ENCODE results near the gene TMSB10.
A peak's percentile ranks its signal among the peaks of the same experiment; 100 is the strongest.

Gene TMSB10

GRCh38 chr2:84879584-84880394, 25.7 kb upstream of the TMSB10 start:
- Histone ChIP-seq H3K27me3 (ENCODE audit: control insufficient read depth in 1 of 2, insufficient read depth in 2 of 2, low read length in 2 of 2) (peaks cover 3 to 5% of the 10 kb centered on the region in 2 donors), H3K36me3 (ENCODE audit: control insufficient read depth in 1 of 2, insufficient read depth in 2 of 2, low read length in 2 of 2) (no peaks in the 10 kb centered on the region), H3K9me3 (ENCODE audit: control insufficient read depth in 1 of 2, low read length in 2 of 2) (no peaks in the 10 kb centered on the region), H3K27ac (ENCODE audit: low read depth, low read length) (no peak overlapping the region), H3K9ac (ENCODE audit: low read depth in 1 of 2, low read length in 2 of 2) (peak overlapping the region; percentile 63 to 73), H3K4me3 (ENCODE audit: low read depth in 1 of 2, low read length in 2 of 2) (peak overlapping the region; percentile 77 to 84), H3K4me1 (ENCODE audit: control insufficient read depth in 1 of 2, insufficient read depth in 2 of 2, low read length in 2 of 2) (peaks cover 14 to 15% of the 10 kb centered on the region in 2 donors)

DNA sequence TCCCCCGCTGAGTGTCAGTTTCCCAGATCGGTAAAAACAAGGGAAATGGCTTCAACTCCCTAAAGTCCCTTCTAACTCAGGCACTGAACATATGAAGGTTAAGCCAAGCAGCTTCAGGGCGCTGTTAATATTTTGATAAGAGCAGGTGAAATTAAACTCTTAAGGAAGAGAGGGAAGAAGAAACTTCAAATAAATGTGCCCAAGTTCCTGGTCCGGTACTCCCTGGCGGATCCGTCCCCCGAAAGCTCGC, 25.1 kb upstream of the TMSB10 start:
- Histone ChIP-seq H3K36me3 (ENCODE audit: control insufficient read depth in 1 of 2, insufficient read depth in 2 of 2, low read length in 2 of 2) (no peaks in the 10 kb centered on the region), H3K27ac (ENCODE audit: low read depth, low read length) (no peak overlapping the region), H3K9ac (ENCODE audit: low read depth in 1 of 2, low read length in 2 of 2) (peak overlapping the region; percentile 63 to 73), H3K27me3 (ENCODE audit: control insufficient read depth in 1 of 2, insufficient read depth in 2 of 2, low read length in 2 of 2) (peaks cover 3 to 5% of the 10 kb centered on the region in 2 donors), H3K4me3 (ENCODE audit: low read depth in 1 of 2, low read length in 2 of 2) (peak overlapping the region; percentile 77 to 84), H3K9me3 (ENCODE audit: control insufficient read depth in 1 of 2, low read length in 2 of 2) (no peaks in the 10 kb centered on the region), H3K4me1 (ENCODE audit: control insufficient read depth in 1 of 2, insufficient read depth in 2 of 2, low read length in 2 of 2) (peaks cover 14 to 15% of the 10 kb centered on the region in 2 donors)

DNA sequence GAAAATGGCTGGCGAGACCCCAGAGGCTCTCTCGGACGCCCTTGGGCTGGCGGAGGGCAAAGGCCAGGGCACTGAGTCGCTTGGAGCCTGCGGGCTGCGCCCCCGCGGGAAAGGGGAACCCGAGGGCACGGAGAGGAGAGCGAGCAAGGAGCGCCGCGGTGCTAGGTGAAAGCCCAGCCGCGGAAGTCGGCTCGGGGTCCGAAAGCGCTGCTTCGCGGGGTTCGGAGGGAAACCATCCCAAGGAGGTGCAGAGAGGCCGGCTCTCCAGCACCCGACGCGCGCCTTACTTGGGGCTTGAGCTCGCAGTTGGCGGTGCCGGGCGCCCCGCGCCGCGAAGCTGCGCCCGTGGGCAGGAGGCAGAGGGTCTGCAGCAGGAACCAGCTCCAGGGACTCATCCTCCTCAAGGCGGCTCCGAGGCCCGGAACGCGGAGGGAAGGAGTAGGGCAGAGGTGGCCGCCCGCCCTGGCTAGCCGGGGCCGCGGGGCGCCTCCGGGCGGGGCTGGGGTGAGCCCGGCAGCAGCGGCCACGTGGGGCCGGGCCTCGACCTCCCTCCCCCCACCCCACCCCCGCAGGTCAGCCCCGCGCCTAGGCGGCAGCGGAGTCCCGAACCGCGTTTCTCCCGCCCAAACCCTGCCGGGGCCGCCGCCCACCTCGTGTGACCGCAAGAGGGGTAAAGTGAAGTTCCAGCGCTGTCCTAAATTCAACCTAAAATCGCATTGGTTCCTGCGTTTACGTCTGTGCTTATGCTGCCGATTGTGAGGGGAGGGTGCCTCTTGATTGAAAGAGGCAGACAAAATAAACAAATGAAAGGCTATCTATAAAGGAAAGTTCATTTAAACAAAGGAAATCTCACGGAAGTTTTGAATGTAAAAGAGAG, 24.6 kb upstream of the TMSB10 start, which contains the start of gene TRABD2A:
Gene TRABD2A, minus strand, starts transcription at position 440 of the 877 bp plus-strand sequence. Its CDS starts 45 bp downstream, at position 395.
- H3K27ac ChIP-seq (ENCODE audit: low read depth, low read length), result no peak within 1 kb of the TSS
- H3K9me3 ChIP-seq (ENCODE audit: control insufficient read depth in 1 of 2, low read length in 2 of 2), result no peaks in the 10 kb centered on the region
- peaks cover 3 to 5% of the 10 kb centered on the region in 2 donors for H3K27me3 ChIP-seq (ENCODE audit: control insufficient read depth in 1 of 2, insufficient read depth in 2 of 2, low read length in 2 of 2)
- H3K9ac ChIP-seq (ENCODE audit: low read depth in 1 of 2, low read length in 2 of 2), result peak within 1 kb of the TSS; percentile 63 to 73
- H3K4me1 ChIP-seq (ENCODE audit: control insufficient read depth in 1 of 2, insufficient read depth in 2 of 2, low read length in 2 of 2), result peaks cover 14 to 15% of the 10 kb centered on the region in 2 donors
- no peaks in the 10 kb centered on the region for H3K36me3 ChIP-seq (ENCODE audit: control insufficient read depth in 1 of 2, insufficient read depth in 2 of 2, low read length in 2 of 2)
- H3K4me3 ChIP-seq (ENCODE audit: low read depth in 1 of 2, low read length in 2 of 2), result peak within 1 kb of the TSS; percentile 77 to 84

DNA sequence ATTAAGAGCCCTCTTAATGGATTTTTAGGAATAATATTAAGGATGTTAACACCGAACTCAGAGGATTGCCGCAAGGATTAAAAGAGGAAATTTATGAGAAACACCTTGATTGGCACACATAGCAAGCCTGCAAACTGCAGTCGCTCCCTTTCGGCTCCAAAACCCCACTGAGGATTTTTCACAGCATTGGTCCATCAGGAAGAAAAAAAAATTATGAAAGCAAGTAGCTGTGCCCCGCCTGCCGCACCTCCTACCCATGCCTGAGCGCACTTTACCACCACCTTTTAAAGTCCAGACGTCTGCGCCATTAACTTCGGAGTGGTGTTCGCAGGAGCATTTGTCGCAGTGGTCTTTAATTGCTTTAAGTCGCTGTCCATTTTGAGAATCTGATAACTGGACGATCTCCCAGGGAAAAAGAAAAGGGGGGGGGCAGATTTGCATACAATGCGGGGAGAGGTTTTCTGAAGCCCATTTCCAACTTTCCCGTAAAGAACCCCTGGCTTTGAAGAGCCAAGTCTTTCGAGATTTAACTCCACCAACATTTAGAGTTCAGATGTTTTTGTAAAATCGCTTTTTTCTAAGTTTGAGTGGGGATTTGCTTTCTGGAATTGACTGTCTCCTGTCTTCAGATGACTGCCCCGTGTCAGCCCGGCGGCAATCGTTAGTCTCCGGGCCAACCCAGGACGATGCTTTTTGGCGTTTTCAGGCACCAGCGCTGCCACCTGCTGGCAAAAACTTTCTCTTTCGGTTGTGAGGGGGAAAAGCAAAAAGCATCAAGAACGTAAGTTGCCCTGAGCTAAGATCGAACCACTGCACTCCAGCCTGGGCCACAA, 23.7 kb upstream of the TMSB10 start:
- Histone ChIP-seq H3K27ac (ENCODE audit: low read depth, low read length) (no peak overlapping the region), H3K27me3 (ENCODE audit: control insufficient read depth in 1 of 2, insufficient read depth in 2 of 2, low read length in 2 of 2) (peaks cover 3 to 5% of the 10 kb centered on the region in 2 donors), H3K9me3 (ENCODE audit: control insufficient read depth in 1 of 2, low read length in 2 of 2) (no peaks in the 10 kb centered on the region), H3K4me3 (ENCODE audit: low read depth in 1 of 2, low read length in 2 of 2) (peak overlapping the region; percentile 77 to 84), H3K9ac (ENCODE audit: low read depth in 1 of 2, low read length in 2 of 2) (peak overlapping the region; percentile 55 to 63), H3K4me1 (ENCODE audit: control insufficient read depth in 1 of 2, insufficient read depth in 2 of 2, low read length in 2 of 2) (peaks cover 14 to 15% of the 10 kb centered on the region in 2 donors), H3K36me3 (ENCODE audit: control insufficient read depth in 1 of 2, insufficient read depth in 2 of 2, low read length in 2 of 2) (no peaks in the 10 kb centered on the region)

- peak overlapping the region; percentile 77 to 84 for H3K4me3 ChIP-seq (ENCODE audit: low read depth in 1 of 2, low read length in 2 of 2)
- peak overlapping the region in 1 of 2 donors; percentile 55 for H3K9ac ChIP-seq (ENCODE audit: low read depth in 1 of 2, low read length in 2 of 2)
Observed at GRCh38 chr2:84882414-84882738, 23.1 kb upstream of the TMSB10 start.

DNA sequence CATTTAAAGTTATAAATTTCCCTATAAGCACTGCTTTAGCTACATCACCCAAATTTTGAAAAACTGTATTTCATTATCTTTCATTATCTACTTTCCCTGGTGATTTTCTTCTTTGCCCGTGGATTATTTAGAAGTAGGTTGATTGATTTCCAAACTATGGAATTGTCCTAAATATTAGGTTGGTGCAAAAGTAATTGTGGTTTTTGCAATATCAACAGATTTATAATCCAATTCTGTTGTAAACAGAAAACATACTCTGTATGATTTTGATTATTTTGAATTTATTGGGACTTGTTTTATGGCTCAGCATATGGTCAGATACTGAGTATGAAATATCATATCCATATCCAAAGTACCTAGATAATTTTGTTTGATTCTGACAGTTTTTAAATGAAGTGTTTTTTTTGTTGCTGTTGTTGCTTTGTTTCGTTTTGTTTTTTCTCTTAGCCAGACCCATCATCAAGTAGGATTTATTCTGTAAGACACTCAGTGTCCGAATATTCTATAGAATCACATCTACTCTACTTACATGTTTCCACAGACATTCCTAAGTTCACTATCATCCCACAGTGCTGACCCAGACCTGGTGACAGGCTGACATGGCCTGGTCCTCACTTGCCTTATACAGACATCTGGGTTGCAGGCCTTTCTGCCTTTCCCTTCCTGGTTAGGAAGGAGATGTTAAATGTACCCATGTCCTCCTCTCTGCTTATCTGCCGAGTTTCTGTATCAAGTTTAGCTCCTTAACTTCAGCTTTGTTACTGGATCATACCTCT, 22.5 kb upstream of the TMSB10 start:
- peaks cover 14 to 15% of the 10 kb centered on the region in 2 donors for H3K4me1 ChIP-seq (ENCODE audit: control insufficient read depth in 1 of 2, insufficient read depth in 2 of 2, low read length in 2 of 2)
- no peak overlapping the region for H3K9ac ChIP-seq (ENCODE audit: low read depth in 1 of 2, low read length in 2 of 2)
- H3K27ac ChIP-seq (ENCODE audit: low read depth, low read length), result no peak overlapping the region
- H3K9me3 ChIP-seq (ENCODE audit: control insufficient read depth in 1 of 2, low read length in 2 of 2), result no peaks in the 10 kb centered on the region
- H3K27me3 ChIP-seq (ENCODE audit: control insufficient read depth in 1 of 2, insufficient read depth in 2 of 2, low read length in 2 of 2), result peaks cover 3 to 5% of the 10 kb centered on the region in 2 donors
- no peaks in the 10 kb centered on the region for H3K36me3 ChIP-seq (ENCODE audit: control insufficient read depth in 1 of 2, insufficient read depth in 2 of 2, low read length in 2 of 2)
- H3K4me3 ChIP-seq (ENCODE audit: low read depth in 1 of 2, low read length in 2 of 2), result no peak overlapping the region

More at GRCh38 chr2:84882414-84882738, 23.1 kb upstream of the TMSB10 start:
- Histone ChIP-seq H3K27ac (ENCODE audit: low read depth, low read length) (no peak overlapping the region), H3K27me3 (ENCODE audit: control insufficient read depth in 1 of 2, insufficient read depth in 2 of 2, low read length in 2 of 2) (peaks cover 3 to 5% of the 10 kb centered on the region in 2 donors), H3K9me3 (ENCODE audit: control insufficient read depth in 1 of 2, low read length in 2 of 2) (no peaks in the 10 kb centered on the region), H3K4me1 (ENCODE audit: control insufficient read depth in 1 of 2, insufficient read depth in 2 of 2, low read length in 2 of 2) (peaks cover 14 to 15% of the 10 kb centered on the region in 2 donors), H3K36me3 (ENCODE audit: control insufficient read depth in 1 of 2, insufficient read depth in 2 of 2, low read length in 2 of 2) (no peaks in the 10 kb centered on the region)

- no peak overlapping the region for H3K9ac ChIP-seq (ENCODE audit: low read depth in 1 of 2, low read length in 2 of 2)
- H3K27me3 ChIP-seq (ENCODE audit: control insufficient read depth in 1 of 2, insufficient read depth in 2 of 2, low read length in 2 of 2), result peaks cover 3 to 5% of the 10 kb centered on the region in 2 donors
- peaks cover 25% of the 10 kb centered on the region in 2 donors for H3K4me1 ChIP-seq (ENCODE audit: control insufficient read depth in 1 of 2, insufficient read depth in 2 of 2, low read length in 2 of 2)
- no peak overlapping the region for H3K4me3 ChIP-seq (ENCODE audit: low read depth in 1 of 2, low read length in 2 of 2)
- no peaks in the 10 kb centered on the region for H3K9me3 ChIP-seq (ENCODE audit: control insufficient read depth in 1 of 2, low read length in 2 of 2)
- H3K36me3 ChIP-seq (ENCODE audit: control insufficient read depth in 1 of 2, insufficient read depth in 2 of 2, low read length in 2 of 2), result no peaks in the 10 kb centered on the region
- H3K27ac ChIP-seq (ENCODE audit: low read depth, low read length), result no peak overlapping the region
Observed at GRCh38 chr2:84884449-84884848, 21.0 kb upstream of the TMSB10 start.

DNA sequence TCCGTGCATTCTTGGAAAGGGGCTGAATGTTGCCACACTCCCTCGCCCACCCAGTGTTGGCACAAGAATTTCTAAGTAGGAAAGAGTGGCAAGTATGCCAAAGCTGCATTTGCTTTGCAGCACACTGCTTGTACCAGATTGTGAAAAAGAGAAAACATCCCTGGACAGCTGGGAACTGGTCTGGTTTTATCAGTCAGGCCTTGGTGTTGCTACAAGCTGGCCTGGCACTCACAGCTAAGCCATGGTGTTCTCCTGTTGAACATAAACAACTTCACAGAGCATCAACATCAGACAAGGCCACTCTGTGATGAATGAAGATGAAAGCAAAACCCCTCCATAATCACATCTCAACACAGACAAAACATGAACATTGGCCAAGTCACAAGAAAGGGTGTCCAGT, 20.3 kb upstream of the TMSB10 start:
- Histone ChIP-seq H3K9me3 (ENCODE audit: control insufficient read depth in 1 of 2, low read length in 2 of 2) (no peaks in the 10 kb centered on the region), H3K4me1 (ENCODE audit: control insufficient read depth in 1 of 2, insufficient read depth in 2 of 2, low read length in 2 of 2) (peaks cover 22 to 23% of the 10 kb centered on the region in 2 donors), H3K9ac (ENCODE audit: low read depth in 1 of 2, low read length in 2 of 2) (no peak overlapping the region), H3K27ac (ENCODE audit: low read depth, low read length) (no peak overlapping the region), H3K36me3 (ENCODE audit: control insufficient read depth in 1 of 2, insufficient read depth in 2 of 2, low read length in 2 of 2) (no peaks in the 10 kb centered on the region), H3K27me3 (ENCODE audit: control insufficient read depth in 1 of 2, insufficient read depth in 2 of 2, low read length in 2 of 2) (peaks cover 1 to 5% of the 10 kb centered on the region in 2 donors), H3K4me3 (ENCODE audit: low read depth in 1 of 2, low read length in 2 of 2) (no peak overlapping the region)

- H3K27ac ChIP-seq (ENCODE audit: low read depth, low read length), result no peak overlapping the region
- H3K36me3 ChIP-seq (ENCODE audit: control insufficient read depth in 1 of 2, insufficient read depth in 2 of 2, low read length in 2 of 2), result no peaks in the 10 kb centered on the region
- peaks cover 12 to 16% of the 10 kb centered on the region in 2 donors for H3K4me1 ChIP-seq (ENCODE audit: control insufficient read depth in 1 of 2, insufficient read depth in 2 of 2, low read length in 2 of 2)
- no peaks in the 10 kb centered on the region for H3K27me3 ChIP-seq (ENCODE audit: control insufficient read depth in 1 of 2, insufficient read depth in 2 of 2, low read length in 2 of 2)
- no peaks in the 10 kb centered on the region for H3K9me3 ChIP-seq (ENCODE audit: control insufficient read depth in 1 of 2, low read length in 2 of 2)
- H3K9ac ChIP-seq (ENCODE audit: low read depth in 1 of 2, low read length in 2 of 2), result no peak overlapping the region
- no peak overlapping the region for H3K4me3 ChIP-seq (ENCODE audit: low read depth in 1 of 2, low read length in 2 of 2)
Observed at GRCh38 chr2:84886791-84887190, 18.7 kb upstream of the TMSB10 start.

Data from duodenal mucosa (tissue), 2 donors.